ENCODE results near the gene LYSMD3.

DNA sequence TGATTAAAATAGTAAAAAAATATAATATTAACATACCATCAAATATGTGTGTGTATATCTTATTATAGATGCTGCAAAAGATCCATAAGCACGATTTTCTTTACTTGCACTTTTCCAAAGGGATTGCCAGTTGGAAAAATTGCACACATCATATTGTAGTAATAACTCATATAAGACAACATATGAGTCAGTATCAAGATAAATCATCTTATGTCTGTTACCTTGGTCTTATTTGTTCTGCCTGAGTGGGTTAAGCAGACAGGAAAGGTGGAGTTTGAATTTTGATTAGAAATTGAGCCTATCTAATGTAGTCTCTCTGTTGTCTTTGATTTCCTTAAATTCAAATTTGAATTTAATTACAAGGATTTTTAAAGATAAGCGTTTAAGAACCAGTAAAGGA lies 24.6 kb downstream of the LYSMD3 start:
- TF ChIP-seq, protein P1, sequence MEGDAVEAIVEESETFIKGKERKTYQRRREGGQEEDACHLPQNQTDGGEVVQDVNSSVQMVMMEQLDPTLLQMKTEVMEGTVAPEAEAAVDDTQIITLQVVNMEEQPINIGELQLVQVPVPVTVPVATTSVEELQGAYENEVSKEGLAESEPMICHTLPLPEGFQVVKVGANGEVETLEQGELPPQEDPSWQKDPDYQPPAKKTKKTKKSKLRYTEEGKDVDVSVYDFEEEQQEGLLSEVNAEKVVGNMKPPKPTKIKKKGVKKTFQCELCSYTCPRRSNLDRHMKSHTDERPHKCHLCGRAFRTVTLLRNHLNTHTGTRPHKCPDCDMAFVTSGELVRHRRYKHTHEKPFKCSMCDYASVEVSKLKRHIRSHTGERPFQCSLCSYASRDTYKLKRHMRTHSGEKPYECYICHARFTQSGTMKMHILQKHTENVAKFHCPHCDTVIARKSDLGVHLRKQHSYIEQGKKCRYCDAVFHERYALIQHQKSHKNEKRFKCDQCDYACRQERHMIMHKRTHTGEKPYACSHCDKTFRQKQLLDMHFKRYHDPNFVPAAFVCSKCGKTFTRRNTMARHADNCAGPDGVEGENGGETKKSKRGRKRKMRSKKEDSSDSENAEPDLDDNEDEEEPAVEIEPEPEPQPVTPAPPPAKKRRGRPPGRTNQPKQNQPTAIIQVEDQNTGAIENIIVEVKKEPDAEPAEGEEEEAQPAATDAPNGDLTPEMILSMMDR (IDR thresholded peaks at IDR 0.05; ENCODE audit: low read depth, low read length), result no peak
- TF ChIP-seq EZH2phosphoT487 (IDR thresholded peaks at IDR 0.05; ENCODE audit: low read depth), result no peak
